ENCODE data around the gene HPCAL1. TPM values are rescaled to one million over a fixed set of nuclear protein-coding genes. Genes with fewer than 3 reads are reported as not detected.

The HPCAL1 gene
- total RNA-seq, 1 donor from 2014 or later: 27.5 TPM

DNA sequence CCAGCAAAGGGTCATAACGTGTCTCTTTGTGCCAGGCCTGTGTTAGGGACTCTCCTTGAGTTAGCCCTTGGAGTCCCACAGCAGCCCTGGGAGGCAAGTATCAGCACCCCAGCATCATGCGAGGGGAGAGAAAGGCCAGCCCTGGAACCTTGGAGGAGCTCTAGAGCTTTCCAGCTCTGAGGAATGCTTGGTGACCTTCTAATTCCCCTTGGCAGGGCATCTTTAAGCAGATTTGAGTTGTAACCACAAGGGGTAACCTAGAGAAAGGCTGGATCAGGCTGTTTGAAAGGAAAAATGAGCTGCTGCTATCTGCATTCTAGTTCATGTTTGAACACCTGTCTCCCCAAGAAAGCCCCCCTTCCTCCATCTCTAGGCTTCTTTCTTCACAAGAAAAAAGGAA lies 169.3 kb downstream of the HPCAL1 start:
- ATAC-seq (no peak), DNase-seq (ENCODE audit: low spot score) (no peak)

DNA sequence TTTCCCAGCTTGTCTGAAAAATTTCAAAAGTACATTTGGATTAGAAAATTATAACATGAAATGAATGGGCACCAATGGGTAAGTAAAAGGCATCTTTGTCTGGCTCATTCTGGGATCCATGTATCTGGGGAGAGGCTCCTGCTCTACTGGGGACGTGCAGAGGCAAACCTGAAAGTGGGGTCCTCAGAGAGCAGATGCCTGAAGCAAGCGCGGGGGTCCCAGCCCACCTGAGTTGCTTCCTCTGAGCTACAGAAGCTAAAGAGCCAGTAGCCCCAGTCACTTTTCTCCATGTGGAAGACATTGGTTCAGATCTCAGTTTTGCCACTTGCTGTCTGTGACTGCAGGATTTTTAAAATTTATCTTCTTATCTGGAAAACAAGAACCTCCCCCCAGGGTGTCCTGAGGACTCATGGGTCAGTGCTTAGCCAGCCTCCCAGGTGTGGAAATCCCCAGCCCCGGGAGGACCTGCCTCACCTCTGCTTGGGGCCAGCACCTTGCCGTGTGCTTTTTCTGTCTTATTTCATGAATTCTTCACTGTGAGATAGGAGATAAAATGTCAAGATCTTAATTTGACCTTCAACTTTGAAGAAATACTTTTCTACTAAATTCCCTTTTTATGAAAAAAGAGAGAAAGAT lies 170.5 kb downstream of the HPCAL1 start:
- ATAC-seq (no peak), DNase-seq (ENCODE audit: low spot score) (no peak)

DNA sequence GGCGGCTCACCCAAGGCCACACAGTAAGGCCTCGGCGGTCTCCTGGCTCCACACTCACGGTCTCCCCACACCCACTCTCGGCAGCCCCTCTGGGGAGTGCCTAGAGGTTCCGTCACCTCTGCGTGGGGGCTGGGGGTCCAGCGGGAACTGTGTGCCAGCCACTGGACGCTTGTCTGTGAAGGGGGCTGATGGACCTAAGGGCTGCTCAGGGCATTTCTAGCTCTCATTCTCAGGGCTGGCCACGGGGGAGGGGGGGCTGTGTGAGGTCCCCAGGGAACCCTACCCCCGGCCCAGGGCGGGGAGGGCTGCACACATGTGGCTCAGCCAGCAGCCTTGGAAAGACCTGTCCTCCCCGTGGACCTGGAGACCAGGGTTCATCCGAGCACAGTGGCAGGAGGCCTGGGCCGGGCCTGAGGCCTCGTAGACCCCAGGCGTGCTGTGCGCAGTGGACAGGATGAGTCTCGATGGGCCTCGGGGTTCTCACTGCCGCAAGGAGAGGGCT lies 172.6 kb downstream of the HPCAL1 start:
- DNase-seq (ENCODE audit: low spot score): no peak
- ATAC-seq: no peak

DNA sequence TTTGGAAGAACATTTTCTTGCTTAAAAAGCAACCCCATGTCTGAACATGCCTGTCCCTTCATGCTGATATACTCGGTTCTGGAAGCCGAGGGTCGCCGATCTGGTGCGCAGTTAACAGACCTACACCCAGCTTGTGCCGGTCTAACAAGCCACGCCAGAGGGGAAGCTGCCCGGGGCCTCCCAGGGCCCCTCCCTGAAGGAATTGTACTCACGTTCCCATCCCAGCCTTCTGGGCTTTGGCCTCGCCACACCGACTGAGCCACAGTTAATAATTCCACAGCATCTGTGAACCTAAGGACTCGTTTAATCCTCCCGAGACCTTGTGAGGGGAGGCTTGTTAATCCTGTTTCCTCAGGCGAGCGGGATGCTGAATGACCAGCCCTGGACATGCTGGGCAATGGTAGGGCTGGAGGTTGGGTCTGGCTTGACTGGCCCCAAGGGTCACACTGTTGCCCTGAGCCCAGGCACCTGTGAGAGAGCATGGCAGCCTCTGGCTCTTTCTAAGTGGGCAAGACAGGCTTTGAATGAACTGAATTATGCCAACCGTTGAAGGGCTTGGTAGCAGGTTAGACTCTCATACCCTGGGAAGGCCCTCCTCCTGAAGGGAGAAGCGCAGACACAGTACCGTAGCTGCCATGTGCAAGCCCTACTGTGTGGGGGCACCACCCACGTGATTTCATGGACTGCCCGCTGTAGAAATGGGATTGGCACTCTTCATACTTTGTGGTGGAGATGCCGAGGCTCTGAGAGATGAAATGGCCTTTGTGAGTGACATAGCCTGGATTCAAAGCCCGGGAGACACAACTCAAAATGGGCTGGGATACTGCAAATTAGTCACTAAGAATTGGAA lies 173.3 kb downstream of the HPCAL1 start:
- ATAC-seq (no peak), DNase-seq (ENCODE audit: low spot score) (no peak)

DNA sequence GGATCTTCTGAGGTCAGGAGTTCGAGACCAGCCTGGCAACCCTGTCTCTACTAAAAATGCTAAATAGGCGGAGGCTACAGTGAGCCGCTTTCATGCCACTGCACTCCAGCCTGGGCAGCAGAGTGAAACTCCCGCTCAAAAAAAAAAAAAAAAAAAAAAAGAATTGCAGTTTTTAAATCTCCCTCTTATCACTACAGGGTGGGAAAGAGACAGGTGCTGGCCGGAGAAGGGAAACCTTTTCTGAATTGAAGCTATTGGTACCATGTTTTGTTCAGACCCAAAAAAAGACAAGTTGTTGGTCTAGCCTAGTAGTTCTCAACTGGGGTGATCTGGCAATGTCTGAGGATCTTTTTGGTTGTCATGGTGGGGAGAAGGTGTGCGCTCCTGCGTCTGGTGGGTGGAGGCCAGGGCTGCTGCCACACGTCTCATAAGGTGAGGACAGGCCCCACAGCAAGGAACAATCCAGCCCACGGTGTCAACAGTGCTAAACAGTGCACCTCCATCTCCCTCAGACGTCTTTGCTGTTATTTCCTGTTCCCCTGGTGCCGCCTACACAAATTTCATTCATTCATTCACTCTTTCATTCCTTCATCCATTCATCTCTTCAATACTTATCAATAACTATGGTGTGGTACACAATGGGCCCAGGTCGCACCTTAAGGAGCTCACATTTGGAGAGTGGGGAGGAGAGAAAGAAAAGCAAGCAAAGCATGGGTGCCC lies 174.2 kb downstream of the HPCAL1 start:
- ATAC-seq: no peak
- no peak for DNase-seq (ENCODE audit: low spot score)

Other genes starting within 250 kb of the HPCAL1 start
- gene CYS1, start 222.5 kb upstream of the HPCAL1 start, total RNA-seq: 0.65 TPM
- 2.7 TPM for gene RRM2, start 180.2 kb upstream of the HPCAL1 start, total RNA-seq
- gene ODC1, start 145.4 kb downstream of the HPCAL1 start, total RNA-seq: 16.2 TPM

Measured in left lobe of liver (tissue), 2 donors.